HG03558 (cell line): ENCODE measurements around the gene REX1BD.
"Not testable (repeated sequence)": the region's sequence is repeated elsewhere in the genome, so short reads cannot be mapped to it uniquely, and the experiment has no call there.

Source experiments
- ATAC-seq: cut with Tn5 transposase; IDR thresholded peaks from one replicate; pipeline ENCODE4 v1.9.1; 2021; ENCODE audit warnings: moderate number of reproducible peaks; ENCODE audit not compliant: unreplicated experiment; ENCODE audit errors: extremely low read depth

Gene REX1BD

DNA sequence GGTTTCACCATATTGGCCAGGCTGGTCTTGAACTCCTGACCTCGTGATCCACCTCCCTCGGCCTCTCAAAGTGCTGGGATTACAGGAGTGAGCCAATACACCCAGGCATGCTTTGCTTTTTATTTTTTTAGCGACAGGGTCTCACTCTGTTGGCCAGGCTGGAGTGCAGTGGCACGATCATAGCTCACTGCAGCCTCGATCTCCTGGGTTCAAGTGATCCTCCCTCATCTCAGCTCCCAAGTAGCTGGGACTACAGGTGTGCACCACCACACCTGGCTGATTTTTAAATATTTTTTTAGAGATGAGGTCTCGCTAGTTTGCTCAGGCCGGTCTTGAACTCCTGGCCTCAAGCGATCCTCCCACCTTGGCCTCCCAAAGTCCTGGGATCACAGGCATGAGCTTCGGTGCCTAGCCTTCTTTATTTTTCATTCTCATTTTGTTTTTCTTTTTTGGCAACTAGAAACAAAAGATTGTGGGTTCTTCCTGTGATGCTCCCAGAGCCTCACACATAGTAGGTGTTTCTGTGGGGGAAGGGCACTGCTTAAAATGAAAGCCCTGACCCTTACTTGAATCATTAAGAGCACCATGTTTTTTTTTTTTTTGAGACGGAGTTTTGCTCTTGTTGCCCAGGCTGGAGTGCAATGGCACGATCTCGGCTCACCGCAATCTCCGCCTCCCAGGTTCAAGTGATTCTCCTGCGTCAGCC is 12.2 kb downstream of the REX1BD start:
- ATAC-seq, result not testable (repeated sequence)

DNA sequence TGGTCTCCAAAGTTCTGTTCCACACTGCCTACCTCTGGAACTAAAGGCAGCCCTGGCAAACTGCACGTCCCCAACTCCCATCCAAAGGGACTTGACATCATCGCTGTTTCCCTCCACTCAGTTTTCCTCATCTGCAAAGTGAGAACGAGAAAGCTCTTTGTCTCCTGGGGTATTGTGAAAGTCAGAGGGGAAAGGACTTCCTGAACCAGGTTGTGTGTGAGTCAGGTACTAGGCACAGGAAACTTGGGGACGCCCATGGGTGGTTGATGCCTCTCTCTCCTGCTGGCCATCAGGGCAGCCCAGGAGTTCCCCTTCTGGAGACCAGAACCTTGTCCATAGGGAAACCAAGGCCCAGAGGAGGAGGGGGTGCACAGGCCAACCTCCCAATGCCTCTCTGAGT is 13.3 kb downstream of the REX1BD start:
- ATAC-seq, result no peak

DNA sequence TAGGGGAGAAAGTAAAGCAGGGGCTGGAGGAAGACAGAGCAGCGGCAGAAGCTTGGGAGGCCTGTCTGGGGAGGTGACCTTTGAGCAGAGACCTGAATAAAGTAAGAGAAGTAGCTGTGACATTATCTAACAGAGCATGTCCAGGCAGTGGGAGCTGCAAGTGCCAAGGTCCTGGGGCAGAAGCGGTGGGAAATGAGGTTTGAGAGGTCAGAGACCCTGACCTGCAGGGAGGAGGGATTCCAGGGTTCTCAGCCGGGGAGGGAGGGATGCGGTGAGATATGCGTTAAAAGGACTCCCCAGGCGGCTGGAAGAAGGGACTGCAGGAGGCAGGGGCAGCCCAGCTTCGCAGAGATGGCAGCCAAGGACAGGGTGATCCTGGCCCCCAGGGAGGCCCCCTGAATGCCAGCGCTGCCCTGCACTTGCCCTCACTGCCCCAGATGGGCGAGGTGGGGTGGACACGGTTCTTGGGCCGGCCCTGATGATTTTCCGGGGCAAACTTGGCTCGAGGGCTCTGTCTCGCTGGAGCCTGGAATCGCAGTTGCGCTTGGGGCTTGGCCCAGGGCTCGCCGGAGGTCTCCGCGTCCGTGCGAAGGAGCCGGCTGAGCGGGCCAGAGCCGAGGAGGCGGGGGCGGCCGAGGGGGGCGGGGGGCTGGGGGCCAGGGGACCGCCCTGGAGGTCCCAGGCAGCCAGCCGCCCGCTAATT is 14.8 kb downstream of the REX1BD start:
- no peak for ATAC-seq

DNA sequence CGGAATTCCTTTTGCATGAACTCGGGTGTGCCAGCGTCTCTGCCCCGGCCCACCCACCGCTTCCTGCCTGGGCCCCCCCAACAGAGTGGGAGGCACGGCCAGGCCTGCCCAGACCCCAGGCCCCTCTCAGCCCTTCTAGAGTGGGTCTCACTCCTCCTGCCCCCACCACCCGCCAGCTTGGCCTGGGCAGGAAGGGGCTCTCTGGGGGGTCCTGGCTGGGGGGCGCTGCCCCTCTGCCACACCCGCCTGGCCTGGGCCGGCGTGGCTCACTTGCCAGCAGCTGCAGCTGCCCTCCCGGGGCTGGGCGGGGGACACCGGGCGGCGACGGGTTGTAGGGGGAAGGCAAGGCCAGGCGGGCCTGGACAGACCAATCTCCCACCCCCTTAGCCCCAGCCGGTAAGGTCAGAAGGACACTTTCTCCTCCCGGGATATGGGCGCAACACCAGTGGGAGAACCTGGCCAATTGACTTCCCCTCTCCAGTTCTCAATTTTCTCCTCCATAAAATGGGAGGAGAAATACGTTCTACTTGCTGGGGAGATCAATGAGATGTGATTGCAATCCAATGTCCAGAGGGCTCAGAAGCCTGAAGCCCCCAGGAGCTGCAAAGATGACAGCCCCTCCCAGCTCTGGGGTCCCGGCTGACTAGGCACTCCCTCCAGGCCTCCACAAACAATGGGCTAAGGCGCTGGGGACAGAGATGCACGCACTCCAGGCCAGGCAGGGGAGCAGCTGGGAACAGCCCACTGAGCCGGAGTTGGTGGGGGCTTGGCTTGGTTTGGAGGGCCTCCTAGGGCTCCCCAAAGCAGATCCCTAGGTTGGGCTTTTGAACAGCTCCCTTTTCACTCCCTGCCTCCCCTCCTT is 15.6 kb downstream of the REX1BD start:
- ATAC-seq, result no peak

DNA sequence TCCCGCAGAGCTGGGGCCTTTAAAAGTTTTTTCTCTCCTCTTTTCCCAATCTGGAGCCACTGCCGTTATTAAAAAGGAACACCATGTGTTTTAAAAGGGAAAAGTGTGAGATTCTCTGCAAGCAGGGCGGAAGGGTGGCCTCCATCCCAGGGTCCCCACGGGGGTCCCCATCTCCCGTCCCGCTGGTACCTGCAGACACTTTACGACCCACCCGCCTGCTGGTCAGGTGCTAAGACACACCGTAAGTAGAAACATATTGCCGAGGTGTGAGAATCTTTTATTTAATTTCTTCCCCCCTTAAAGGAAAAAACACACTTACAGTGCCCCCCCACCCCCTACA is 16.2 kb downstream of the REX1BD start:
- no peak for ATAC-seq

DNA sequence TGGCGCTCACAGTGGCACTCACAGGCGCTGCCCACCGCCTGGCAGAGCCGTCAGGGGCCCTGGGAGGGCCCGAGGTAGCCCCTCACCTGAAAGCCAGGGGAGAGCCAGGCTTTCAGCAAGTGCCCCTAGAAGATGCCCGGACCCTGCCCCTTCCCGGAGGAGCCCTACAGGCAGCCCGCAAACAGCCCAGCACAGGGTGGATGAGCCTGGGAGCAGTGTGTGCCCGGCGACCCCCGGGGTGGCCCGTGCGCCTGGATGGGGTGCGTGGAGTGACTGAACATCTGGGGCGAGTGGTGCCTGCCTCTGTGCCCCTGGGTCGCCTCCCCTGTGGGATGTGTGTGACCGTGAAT is 16.6 kb downstream of the REX1BD start:
- no peak for ATAC-seq

GRCh38 chr19:18605546-18606280 is 17.1 kb downstream of the REX1BD start:
- ATAC-seq, result no peak

DNA sequence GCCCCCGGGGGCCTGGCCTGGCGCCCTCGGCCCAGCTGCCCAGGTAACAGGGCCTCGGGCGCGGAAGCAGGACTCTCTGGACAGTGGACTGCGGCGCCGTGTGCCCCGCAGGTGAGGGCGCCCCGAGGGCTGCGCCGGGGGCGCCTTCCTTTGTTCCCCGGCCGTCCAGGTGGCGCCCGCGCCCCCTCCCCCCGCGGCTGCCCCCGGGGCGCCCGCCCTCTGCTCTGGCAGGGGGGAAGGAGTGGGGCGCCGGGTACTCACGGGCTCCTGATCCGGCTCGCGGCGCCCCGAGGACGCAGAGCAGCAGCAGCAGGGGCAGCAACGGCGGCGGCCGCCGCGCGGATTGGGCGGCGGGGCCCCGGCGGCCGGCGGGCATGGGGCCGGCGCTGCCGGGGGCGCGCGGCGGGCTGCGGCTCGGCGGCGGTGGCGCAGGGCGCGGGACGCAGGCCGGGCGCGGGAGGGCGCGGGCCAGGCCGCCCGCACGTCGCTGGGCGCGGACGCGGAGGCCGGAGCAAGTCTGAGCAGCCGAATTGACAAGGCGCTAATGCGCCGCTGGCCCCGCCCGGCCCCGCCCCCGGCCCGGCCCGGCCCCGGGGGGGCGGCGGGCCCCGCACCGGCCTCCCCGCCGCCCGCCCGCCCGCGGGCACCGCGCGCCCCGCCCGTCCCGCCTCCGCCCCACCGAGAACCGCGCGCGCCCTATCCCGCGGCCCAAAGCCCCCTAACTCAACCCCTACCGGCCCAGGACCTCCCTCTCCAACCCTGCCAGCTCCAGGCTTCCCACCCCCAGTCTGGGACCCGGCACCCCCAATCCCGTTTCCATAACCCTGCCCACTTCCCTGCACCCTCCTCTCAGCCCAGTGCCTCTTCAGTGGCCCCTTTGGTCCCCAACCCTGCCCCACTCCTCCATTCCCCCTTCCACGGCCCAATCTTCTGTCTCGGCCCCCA is 18.0 kb downstream of the REX1BD start, which contains the start of gene CRLF1:
Gene CRLF1, minus strand, starts transcription at position 519 of the 945 bp plus-strand sequence. Its CDS starts 143 bp downstream, at position 376.
- no peak for ATAC-seq

DNA sequence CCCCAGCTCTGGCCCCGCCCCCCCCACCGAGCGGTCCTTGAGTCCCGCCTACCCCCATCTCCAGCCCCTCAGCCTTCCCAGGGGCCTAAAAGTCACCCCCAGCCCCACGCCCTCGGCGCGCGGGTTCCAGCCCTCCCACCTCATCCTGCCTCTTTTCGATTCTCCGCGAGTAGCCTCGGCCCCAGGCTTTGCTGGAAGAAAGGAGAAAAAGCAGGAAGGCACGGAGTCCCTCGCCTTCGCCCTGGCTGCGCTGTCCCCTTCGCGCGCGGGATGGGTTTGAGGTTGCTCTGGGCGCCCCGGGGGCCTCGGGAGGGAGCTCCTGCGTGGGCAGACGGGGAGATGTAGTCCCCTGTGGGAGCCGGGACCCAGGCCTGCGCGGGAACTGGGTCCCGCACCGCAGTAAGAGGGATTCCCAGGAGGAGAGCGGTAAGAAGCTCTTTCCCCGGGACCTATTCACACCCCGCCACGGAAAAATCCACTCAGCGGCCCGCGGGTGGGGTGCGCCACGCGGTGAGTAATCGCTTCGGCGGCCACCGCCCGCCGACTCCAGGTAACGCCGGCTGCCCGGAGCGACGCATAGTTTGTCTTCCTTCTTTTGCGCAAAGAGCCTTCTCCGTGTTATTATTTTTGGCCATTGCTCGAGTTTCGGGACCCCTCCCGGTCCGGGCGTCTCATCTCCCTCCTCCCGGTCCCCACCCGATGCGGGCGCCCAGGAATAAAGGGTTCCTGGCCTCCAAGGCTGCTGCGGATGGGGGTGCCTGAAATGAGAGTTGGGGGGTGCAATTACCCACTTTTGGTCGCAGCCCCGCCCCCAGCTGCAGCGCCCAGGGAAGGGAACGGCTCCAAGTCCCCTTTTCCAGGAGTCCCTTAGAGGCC is 18.9 kb downstream of the REX1BD start:
- ATAC-seq, result no peak

DNA sequence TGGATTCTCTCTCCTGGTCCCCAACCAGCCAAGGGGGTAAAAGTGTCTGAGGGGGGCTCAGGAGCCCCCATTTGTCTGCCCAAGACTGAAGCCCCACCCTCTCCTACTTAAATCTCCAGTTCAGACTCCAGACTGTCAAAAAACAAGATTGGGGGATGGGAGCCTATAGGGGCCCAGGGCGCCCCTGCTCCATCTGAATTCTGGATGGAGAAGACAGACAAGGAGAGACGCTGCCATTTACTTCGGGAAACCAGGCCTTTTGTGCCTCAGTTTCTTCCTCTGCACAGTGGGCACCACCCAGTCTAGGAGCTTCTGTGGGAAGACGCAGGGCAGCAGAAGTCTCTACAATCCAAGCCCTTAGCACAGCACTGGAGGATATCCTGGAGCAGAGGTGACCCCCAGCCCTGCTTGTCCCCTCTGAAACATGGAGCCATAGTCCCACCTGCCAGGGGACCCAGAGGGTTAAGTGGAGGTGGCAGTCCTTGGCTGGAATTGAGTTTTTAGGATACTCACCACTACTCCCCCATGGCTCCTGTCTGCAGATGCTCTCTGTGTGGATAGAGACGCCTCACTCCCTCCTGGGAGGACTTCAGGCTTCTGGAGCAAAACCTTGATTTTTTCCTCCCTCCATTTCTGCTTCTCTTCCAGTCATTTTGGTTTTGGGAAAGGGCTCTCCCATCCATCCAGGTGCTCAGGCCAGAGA is 19.7 kb downstream of the REX1BD start:
- ATAC-seq, result no peak

- no peak for ATAC-seq
Observed at GRCh38 chr19:18608805-18609716, 20.5 kb downstream of the REX1BD start.

DNA sequence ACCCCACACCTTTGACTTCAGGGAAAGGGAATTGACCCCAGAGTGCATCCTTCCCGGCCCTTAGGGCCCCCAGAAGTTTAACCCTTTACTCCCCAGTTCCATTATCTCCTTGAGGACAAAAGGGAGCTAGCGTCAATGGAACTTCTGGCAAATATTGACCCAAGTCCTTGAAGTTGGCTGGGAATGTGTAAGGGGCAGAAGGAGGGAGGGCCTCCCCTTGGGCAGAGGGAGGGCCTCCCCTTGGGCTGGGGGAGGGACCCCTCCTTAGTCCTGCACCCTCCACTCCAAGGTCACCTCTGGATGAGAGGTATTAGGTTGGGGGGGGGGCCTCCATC is 21.1 kb downstream of the REX1BD start:
- ATAC-seq, result no peak

GRCh38 chr19:18610245-18610555 is 21.6 kb downstream of the REX1BD start:
- ATAC-seq, result no peak

- no peak for ATAC-seq
Observed at GRCh38 chr19:18610556-18611326, 22.1 kb downstream of the REX1BD start.

- ATAC-seq, result no peak
Observed at GRCh38 chr19:18611327-18612050, 22.9 kb downstream of the REX1BD start.
